Left ventricle myocardium inferior (tissue), 1 donor: ENCODE results near the gene HEXD. TPM values are rescaled to one million over a fixed set of nuclear protein-coding genes. Genes with fewer than 3 reads are reported as not detected.
"Not testable (repeated sequence)": the region's sequence is repeated elsewhere in the genome, so short reads cannot be mapped to it uniquely, and the experiment has no call there.

ENCODE experiments used
- DNase-seq: peaks from one replicate; pipeline ENCODE4 v3.0.0-alpha.2; 2020
- H3K27ac ChIP-seq: fragments of 200-600 bp; replicated peaks from 2 replicates; pipeline ENCODE4 v1.8.0; 2021
- H3K27me3 ChIP-seq: fragments of 200-600 bp; 2 replicates; pipeline ENCODE4 v1.8.0; 2021; ENCODE audit warnings: low read depth
- H3K36me3 ChIP-seq: fragments of 200-600 bp; 2 replicates; pipeline ENCODE4 v1.8.0; 2021
- H3K4me1 ChIP-seq: fragments of 200-600 bp; 2 replicates; pipeline ENCODE4 v1.8.0; 2021
- H3K4me3 ChIP-seq: fragments of 200-600 bp; 2 replicates; pipeline ENCODE4 v1.8.0; 2021; ENCODE audit warnings: mild to moderate bottlenecking, moderate library complexity
- H3K9me3 ChIP-seq: fragments of 200-600 bp; replicated peaks from 2 replicates; pipeline ENCODE4 v1.8.0; 2021
- intact Hi-C: fragments of 100-400 bp; cut with micrococcal nuclease; formaldehyde crosslinking; loops from one replicate; pipeline ENCODE4 v1.11.0; 2022
- total RNA-seq: library from RNA; stranded (reverse); fragmentation: NEBNext Ultra II Directional; extraction: Animal tissue kit (Norgen Biotek cat#: 25700); gene quantifications from one replicate; pipeline ENCODE4 v1.2.1, GENCODE V29; 2021
- TF ChIP-seq, protein P1 (sequence below): fragments of 200-600 bp; IDR thresholded peaks from 2 replicates; pipeline ENCODE4 v1.8.0; 2021; ENCODE audit warnings: antibody characterized with exemption, mild to moderate bottlenecking, borderline replicate concordance
- donor health status: DM: no; HTN: yes; CAD: no; lungs with severe emphysema.

Gene HEXD
- total RNA-seq, 1 donor from 2014 or later: 14.1 TPM

GRCh38 chr17:82457073-82457928 is 39.2 kb downstream of the HEXD start:
- Histone ChIP-seq H3K27ac (peak overlapping the region; percentile 100), H3K27me3 (no peaks in the 10 kb centered on the region), H3K4me3 (peak overlapping the region; percentile 93), H3K36me3 (peaks cover 24% of the 10 kb centered on the region), H3K4me1 (peaks cover 50% of the 10 kb centered on the region), H3K9me3 (no peaks in the 10 kb centered on the region)
- intact Hi-C loops: no loop called here
- no peak for DNase-seq
- TF ChIP-seq, protein P1, sequence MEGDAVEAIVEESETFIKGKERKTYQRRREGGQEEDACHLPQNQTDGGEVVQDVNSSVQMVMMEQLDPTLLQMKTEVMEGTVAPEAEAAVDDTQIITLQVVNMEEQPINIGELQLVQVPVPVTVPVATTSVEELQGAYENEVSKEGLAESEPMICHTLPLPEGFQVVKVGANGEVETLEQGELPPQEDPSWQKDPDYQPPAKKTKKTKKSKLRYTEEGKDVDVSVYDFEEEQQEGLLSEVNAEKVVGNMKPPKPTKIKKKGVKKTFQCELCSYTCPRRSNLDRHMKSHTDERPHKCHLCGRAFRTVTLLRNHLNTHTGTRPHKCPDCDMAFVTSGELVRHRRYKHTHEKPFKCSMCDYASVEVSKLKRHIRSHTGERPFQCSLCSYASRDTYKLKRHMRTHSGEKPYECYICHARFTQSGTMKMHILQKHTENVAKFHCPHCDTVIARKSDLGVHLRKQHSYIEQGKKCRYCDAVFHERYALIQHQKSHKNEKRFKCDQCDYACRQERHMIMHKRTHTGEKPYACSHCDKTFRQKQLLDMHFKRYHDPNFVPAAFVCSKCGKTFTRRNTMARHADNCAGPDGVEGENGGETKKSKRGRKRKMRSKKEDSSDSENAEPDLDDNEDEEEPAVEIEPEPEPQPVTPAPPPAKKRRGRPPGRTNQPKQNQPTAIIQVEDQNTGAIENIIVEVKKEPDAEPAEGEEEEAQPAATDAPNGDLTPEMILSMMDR: no peak

GRCh38 chr17:82457929-82458178 is 39.7 kb downstream of the HEXD start:
- H3K4me1 ChIP-seq: peaks cover 55% of the 10 kb centered on the region
- DNase-seq: no peak
- H3K9me3 ChIP-seq: no peaks in the 10 kb centered on the region
- TF ChIP-seq, protein P1: no peak
- H3K36me3 ChIP-seq: peaks cover 30% of the 10 kb centered on the region
- H3K4me3 ChIP-seq: peak overlapping the region; percentile 93
- peak overlapping the region; percentile 100 for H3K27ac ChIP-seq
- H3K27me3 ChIP-seq: no peaks in the 10 kb centered on the region
- intact Hi-C loops: no loop called here

GRCh38 chr17:82458179-82458884 is 40.2 kb downstream of the HEXD start, which contains the start of gene NARF:
Gene NARF, plus strand, starts transcription at chr17:82458741. Its CDS starts 63 bp downstream, at chr17:82458804.
- H3K4me1 ChIP-seq: peaks cover 59% of the 10 kb centered on the region
- no peaks in the 10 kb centered on the region for H3K27me3 ChIP-seq
- no peaks in the 10 kb centered on the region for H3K9me3 ChIP-seq
- DNase-seq: peak; percentile 99
- H3K36me3 ChIP-seq: peaks cover 35% of the 10 kb centered on the region
- H3K27ac ChIP-seq: peak within 1 kb of the TSS; percentile 100
- intact Hi-C loops: no loop called here
- TF ChIP-seq, protein P1: no peak
- H3K4me3 ChIP-seq: peak within 1 kb of the TSS; percentile 93

- H3K27me3 ChIP-seq: no peaks in the 10 kb centered on the region
- H3K4me3 ChIP-seq: peak overlapping the region; percentile 93
- TF ChIP-seq, protein P1: no peak
- H3K4me1 ChIP-seq: peaks cover 66% of the 10 kb centered on the region
- DNase-seq: no peak
- intact Hi-C loops: no loop called here
- H3K27ac ChIP-seq: peak overlapping the region; percentile 100
- H3K36me3 ChIP-seq: peaks cover 37% of the 10 kb centered on the region
- H3K9me3 ChIP-seq: no peaks in the 10 kb centered on the region
Observed at GRCh38 chr17:82458885-82459424, 40.8 kb downstream of the HEXD start.

GRCh38 chr17:82459936-82460335 is 41.8 kb downstream of the HEXD start:
- H3K27me3 ChIP-seq, H3K9me3 ChIP-seq, intact Hi-C loops, DNase-seq, H3K27ac ChIP-seq: not testable (repeated sequence)
- Histone ChIP-seq H3K4me1 (peaks cover 75% of the 10 kb centered on the region), H3K36me3 (peaks cover 46% of the 10 kb centered on the region), H3K4me3 (peak overlapping the region; percentile 93)
